HG02571 (cell line): ENCODE data around the gene STARD5.

Experiments used
- ATAC-seq: cut with Tn5 transposase; IDR thresholded peaks from one replicate; pipeline ENCODE4 v1.9.1; 2021; ENCODE audit warnings: mild to moderate bottlenecking, moderate library complexity; ENCODE audit not compliant: unreplicated experiment

STARD5 gene

DNA sequence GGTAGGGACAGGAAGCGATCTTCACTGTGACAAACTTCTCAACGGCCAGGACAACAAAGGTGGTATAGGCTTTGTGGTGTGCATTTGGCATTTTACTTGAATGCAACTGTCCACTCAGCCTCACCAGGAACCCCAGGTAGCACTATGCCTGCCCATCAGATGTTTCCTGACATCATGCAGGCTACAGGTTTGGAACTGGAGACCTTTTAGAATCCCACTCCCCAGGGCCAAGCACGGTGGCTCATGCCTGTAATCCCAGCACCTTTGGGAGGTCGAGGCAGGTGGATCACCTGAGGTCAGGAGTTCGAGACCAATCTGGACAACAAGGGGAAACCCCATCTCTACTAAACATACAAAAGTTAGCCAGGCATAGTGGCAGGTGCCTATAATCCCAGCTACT, 9.6 kb downstream of the STARD5 start:
- ATAC-seq = no peak

DNA sequence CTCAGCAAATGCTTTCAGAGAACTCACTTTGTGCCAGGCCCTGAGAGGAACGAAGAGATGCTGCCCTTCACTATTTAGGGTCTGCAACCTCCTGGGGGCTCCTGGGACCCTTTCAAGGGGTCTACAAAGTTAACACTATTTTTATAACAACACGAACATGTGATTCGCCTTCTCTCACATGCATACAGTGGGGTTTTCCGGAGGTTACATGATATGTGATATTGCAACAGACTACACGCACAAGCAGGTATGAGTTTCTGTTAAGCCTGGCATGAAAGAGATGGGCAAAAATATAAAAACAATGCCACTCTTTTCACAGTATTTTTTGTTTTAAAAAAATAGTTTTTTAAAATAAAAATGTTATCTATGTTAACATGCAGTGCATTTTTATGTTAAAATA, 10.3 kb downstream of the STARD5 start:
- no peak for ATAC-seq

DNA sequence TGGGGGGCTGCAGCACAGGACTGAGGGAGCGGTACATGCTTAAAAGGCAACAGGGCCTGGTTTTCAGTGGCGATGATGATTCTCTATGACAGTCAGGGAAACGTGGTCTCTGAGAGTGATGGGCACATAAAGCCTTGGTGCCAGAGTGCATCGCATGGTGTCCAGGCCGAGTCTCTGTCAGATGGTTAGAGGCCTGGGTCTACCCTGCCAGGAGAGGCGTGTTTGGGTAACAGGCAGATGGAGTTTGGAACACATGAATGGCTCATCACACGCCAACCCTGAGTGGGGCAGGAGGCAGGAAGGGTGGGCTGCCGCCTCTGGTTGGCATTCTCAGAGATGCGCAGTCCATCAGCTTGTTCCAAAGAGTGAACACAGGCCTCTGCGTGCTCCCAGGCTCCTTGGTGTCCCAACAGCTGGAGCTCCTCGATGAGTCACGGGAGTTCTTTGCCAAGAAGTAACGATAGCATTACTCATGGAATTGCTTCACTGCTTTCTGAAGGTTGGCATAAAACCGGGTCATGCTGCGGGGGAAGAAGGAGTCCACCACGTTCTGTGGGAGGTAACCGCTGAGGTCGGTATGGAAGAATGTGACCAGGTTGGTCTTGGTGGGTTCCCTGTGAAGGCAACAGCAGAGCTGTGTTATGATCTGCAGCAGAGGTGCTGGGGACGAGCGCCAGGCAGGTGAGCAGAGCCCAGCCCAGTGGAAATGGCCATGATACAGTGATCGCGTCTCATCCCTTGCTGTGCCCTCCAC, 11.0 kb downstream of the STARD5 start:
- no peak for ATAC-seq

DNA sequence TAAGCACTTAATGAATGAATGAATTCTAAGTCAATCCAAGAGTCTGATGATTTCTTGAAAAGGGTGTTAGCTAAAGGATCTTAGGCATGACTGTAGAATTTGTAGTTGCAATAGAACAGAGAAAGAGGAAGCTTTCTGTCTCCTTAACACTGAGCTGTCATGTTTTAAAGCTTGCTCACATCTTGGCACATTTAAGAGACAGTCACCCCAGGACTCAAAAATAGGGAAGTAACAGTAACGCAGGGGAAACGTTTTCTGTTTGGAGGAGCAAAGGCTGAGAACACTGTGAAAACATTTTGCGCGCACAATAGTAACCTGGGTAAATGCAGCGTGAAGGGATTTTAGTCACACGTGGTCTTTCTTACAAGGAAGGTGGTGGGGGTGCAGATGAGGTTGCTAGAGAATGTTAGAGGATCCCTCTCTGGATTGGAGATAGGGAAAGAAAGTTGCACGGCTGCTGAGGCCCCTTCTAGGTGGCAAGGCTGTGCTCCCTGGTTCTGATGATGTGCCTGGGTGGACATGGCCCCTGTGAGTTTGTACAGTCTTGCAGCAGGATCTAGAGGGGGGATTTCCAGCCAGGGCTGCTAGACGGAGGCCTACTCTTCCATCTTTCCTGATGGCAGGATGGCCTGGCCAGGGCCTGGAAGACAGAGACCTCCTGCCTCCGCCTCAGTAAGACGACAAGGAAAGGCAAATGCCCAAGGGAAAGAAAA, 12.0 kb downstream of the STARD5 start:
- no peak for ATAC-seq

DNA sequence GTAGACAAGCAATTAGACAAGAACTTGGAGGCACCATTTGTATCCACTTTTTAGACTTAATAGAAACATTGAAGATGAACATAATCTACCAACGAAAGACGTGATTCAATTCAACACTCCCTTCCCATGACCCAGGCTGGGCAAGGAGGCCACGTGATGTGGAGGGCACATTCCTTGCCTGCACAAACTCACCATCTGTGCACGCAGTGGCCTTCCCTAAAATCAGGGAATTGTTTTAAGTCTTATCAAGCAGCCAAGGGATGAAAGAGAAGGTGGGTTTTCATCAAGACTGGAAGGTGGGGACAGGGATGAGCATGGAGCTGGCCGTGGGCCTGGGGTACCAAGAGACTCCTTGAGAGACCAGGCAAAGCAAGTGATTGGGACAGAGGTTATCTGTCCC, 13.5 kb downstream of the STARD5 start:
- no peak for ATAC-seq

DNA sequence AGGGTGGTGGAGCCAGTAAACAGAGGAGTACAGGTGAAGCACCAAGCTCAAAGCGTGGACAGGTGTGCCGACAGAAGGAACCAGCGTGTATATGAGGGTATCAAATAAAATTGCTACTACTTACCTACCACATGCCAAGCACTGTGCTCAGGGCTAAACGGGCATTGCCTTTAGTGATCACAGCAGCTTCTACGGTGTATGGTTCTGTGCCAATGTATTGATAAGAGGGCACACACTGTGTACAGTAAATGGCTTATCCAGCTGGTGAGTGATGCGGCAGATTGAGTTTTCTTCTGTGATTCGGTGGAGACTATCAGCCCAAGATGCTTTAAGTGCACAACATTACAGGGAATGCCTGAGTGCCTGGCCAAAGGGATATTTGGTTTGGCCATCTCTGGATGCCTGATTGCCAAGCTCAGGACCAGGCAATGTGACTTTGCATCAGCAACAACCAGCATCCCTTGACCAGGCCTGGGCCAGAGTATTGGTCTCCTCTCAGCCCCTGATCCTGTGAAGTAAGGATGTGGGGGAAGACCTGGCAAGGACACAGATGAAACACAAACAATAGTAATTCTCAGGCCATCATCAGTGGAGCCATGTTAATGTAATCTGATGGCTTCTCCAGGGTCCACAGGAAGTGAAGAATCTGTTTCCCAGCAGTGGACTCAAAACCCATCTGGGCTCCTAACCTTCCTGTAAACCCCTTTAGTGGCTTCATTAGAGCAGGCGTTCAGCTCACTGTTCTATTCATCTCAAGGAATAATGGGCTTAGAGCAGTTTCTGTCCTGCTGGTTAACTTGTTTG, 14.1 kb downstream of the STARD5 start:
- ATAC-seq = no peak

DNA sequence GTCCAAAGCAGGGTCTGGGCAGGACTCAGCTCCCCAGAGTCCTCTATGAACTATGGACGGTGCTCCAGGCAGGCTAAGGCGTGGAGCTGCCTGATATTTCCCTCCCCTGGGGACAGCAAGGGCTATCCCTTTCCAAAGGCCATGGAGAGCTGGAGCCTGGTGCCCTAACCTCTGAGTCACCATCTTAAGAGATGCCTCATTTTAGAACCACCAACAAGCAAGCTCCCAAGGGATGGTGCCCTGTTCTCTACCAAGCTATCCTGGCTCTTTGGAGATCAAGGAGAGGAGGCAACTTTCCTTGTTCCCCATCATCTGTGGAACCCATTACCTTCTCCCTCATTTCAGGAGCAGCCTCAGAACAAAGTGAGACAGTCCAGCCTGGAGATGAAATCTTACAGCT, 15.7 kb downstream of the STARD5 start:
- no peak for ATAC-seq

- no peak for ATAC-seq
Observed at GRCh38 chr15:81304226-81304625, 19.7 kb downstream of the STARD5 start.

DNA sequence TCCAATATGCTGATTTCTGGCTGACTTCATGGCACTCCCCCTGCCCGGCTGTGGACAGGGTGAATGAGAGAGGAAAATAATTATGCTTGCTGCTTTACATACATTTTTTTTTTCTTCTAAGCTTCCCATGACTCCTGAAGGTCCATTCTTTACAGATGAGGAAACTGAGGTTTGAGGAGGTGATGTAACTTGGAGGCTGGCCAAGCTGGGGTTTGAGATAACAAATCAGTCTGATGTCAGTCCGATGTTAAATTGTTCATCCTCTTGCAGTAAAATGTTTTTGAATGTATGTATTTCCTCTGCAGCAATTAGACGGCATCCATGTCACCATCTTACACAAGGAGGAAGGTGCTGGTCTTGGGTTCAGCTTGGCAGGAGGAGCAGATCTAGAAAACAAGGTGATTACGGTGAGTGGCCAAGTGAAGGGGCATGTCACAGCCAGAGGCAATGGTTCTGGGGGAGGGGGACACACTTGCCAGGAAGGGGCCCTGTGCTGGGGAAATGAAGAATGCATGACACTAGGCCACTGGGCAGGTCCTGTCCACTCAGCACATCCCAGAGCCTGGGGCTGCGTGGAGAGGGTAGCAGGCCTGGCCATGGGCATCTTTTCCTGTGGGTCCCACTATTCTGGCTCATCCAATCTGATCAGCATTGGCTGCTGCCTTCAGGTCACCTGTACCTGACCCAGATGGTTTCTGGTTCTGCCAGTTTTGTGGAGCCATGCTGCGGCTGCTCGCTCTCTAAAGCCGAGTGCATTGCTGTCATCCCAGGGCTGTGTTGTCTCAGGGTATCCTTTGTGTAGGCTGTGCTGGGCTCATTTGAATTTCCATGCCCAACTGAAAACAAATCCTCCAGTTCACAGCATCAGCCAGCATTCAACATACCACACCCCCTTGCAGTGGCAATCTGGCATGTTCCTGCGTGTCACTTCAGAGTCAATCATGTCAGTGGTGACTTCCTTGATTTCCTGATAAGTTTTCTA, 20.4 kb downstream of the STARD5 start:
- ATAC-seq = no peak

GRCh38 chr15:81302701-81303109, 21.2 kb downstream of the STARD5 start:
- no peak for ATAC-seq

DNA sequence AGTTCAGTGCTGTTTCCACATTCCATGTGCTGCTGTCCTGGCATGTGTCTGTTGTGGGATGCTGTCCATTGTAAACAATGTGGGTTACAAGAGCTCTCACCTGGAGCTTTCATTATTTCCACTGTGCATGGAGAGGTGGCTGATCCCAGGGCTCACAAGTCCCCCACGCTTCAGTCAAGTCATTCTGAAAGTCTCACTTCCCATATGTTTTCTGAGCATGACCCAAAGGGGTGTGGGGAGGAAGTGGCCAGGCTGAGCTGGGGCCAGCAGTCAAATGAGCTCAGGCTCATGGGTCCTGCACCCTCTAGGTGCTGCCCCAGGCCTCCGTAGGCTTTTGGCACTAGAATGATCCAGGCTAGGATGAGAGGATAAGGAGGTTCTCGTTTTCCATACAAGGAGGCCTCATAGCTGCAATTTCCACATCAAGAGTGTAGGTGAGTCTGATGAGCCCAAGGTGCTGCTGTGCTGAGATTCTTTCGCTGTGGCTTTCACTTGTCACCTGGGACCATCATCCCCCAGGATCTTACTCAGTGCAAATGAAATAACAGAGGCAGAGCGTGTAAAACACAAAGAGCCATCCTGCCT, 22.0 kb downstream of the STARD5 start:
- peak; percentile 78 for ATAC-seq

GRCh38 chr15:81301385-81301784, 22.6 kb downstream of the STARD5 start:
- ATAC-seq = peak; percentile 8

DNA sequence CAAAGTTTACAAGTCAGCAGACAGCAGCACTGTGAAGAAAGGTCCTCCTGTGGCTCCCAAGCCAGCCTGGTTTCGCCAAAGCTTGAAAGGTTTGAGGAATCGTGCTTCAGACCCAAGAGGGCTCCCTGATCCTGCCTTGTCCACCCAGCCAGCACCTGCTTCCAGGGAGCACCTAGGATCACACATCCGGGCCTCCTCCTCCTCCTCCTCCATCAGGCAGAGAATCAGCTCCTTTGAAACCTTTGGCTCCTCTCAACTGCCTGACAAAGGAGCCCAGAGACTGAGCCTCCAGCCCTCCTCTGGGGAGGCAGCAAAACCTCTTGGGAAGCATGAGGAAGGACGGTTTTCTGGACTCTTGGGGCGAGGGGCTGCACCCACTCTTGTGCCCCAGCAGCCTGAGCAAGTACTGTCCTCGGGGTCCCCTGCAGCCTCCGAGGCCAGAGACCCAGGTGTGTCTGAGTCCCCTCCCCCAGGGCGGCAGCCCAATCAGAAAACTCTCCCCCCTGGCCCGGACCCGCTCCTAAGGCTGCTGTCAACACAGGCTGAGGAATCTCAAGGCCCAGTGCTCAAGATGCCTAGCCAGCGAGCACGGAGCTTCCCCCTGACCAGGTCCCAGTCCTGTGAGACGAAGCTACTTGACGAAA, 24.2 kb downstream of the STARD5 start:
- ATAC-seq = no peak

DNA sequence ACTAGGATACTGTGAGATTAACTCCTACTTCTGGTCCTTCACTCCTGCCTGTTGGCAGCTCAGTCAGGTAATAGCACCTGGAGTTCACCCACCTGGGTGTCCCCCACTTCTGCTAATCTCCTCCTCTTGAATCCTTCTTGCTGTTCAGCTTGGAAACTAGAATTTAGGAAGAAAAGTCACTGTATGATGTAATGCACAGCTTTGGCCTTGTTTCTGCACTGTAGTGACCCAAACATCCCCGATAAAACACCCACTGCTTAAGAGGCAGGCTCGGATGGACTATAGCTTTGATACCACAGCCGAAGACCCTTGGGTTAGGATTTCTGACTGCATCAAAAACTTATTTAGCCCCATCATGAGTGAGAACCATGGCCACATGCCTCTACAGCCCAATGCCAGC, 24.8 kb downstream of the STARD5 start:
- no peak for ATAC-seq

DNA sequence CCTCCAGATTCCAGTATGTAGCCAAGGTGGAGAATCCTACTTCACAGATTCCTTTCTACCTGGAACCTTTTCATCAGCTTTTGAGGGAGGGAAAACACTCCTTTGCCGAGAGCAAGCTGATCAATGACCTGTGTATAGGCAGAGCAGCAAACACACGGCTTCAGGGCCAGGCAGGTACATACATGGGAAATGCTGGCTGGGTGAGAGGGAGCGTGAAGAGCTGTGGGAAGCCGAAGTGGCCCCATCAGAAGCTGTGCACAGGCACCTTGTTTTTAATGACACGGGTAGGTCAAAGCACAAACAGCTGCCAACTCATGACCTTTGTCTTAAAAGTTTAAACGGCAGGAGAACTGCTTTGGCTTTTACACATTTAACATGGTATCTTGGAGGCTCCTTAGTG, 25.3 kb downstream of the STARD5 start:
- ATAC-seq = no peak

DNA sequence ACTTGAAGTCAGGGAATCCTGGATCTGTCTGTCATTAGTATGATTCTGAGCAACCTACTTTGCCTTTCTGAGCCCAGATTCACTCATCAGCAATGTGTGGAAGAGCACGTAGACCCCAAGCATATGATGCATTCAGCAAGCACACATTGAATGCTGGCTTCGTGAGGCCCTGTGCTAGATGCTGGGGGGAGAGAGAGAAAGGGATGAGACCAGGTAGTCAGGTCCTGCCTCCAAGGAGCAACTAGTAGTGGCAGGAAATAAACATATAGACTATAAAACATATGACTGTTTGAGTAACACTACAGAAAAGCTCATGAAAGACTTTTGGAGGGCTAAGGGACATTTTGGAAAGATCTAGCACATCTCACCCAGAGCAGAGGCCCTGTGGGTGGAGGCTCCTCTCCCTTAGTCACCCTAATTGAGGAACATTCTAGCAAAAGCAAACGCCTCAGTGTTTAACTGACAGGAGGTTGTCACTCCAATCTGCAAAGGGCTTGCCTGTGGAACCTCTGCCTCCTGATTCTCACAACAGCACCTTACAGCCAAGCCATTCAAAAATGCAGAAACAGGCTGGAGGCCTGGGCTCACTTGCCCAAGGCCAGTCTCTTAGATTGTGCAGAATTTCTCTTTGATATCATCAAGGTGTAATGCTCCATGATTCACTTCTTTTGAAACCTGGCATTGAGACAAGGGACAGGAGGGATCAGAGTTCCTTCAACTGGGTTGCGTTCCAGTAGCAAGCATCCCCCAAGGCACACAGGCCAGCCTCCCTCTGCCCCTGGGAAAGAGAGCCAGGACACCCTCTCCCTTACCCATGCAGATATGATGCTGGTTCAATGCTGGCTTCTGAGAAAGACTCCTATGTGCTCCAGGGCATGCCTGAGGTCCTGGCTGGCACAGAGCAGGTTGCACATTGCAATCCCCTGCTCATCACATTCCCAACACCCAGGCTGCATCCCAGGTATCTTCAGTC, 26.1 kb downstream of the STARD5 start:
- ATAC-seq = no peak

DNA sequence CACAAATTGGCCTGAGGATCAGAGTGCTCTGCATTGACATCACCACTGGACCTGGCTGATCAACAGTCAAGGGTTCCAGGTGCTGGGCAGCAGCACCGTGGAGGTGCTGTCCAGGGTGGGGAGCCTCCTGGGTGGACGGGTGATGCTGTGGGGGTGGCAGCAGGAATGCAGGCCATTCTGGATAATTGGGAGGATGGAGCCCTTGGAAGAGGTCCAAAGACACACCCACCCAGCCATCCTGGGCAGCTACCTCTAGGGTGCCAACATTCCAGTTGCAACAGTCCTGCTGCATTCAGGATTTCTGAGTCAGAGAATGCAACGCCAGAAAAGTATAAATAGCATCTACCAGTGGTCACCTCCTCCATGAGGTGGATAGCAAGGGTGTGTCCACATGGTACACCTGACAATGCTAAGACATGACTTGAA, 26.8 kb downstream of the STARD5 start:
- ATAC-seq = no peak

DNA sequence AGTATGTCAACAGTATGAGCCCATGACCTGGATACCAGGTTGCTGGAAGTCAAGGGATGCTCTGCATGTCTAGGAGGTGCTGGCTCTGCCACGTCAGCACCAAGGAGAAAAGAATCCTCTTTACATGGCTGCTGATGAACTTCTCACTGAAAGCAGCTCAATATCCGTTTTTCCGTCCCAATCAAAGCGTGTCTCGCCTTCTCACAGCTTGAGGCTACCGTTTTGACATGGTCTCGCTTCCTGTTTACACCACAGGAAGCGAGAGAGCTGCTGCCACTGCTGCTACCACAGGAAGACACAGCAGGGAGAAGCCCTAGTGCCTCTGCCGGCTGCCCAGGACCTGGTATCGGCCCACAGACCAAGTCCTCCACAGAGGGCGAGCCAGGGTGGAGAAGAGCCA, 27.3 kb downstream of the STARD5 start:
- ATAC-seq = peak; percentile 44

- no peak for ATAC-seq
Observed at GRCh38 chr15:81296186-81296585, 27.8 kb downstream of the STARD5 start.
